HCT116 (cell line): ENCODE results near the gene RBM11. TPM values are rescaled to one million over a fixed set of nuclear protein-coding genes. Genes with fewer than 3 reads are reported as not detected.

Source experiments
- ATAC-seq: fragments of 200-7000 bp; cut with Tn5 transposase; 2 replicates; pipeline ENCODE4 v1.9.1; 2020; ENCODE audit warnings: mild to moderate bottlenecking, moderate library complexity
- BruUV-seq: library from RNA; stranded (reverse); fragments of 400-500 nt; replicated peaks from 2 replicates; lab custom pipeline; 2021; lab: Mats Ljungman, UMichigan
- CTCF ChIA-PET: fragments of 300-600 bp; sonication (Branson Sonifier 250); formaldehyde crosslinking; loops from one replicate; lab custom pipeline; 2021; ENCODE audit warnings: antibody characterized with exemption; lab: Charles Lee
- POLR2A ChIA-PET: fragments of 300-600, 350-600 bp; sonication (Branson Sonifier 250); formaldehyde crosslinking; loops from one replicate; lab custom pipeline; 2021; ENCODE audit warnings: antibody characterized with exemption; lab: Charles Lee
- RAD21 ChIA-PET, 2 experiments: fragments of 300-600 bp; sonication (Branson Sonifier 250); formaldehyde crosslinking; loops; one replicate each; lab custom pipeline; 2023; ENCODE audit warnings: low total read pairs in 2 of 2; ENCODE audit not compliant: uncharacterized antibody in 2 of 2, unreplicated experiment in 2 of 2, low non-redundant PET in 1 of 2; lab: Charles Lee
- DNase-seq: peaks from one replicate; pipeline ENCODE4 v3.0.0-alpha.2; 2010; ENCODE audit warnings: low read depth, low spot score
- H2AFZ ChIP-seq: fragments of 200-600 bp; shearing (Covaris generic), sonication (generic); 2 replicates; pipeline ENCODE4 v1.6.1; 2017; ENCODE audit warnings: low read depth, mixed run types, mixed read lengths, antibody characterized with exemption, low read length; ENCODE audit not compliant: poor library complexity, severe bottlenecking
- H3K27ac ChIP-seq: 2 replicates; pipeline ENCODE4 v1.5.1; 2012; ENCODE audit warnings: low read depth, low read length
- H3K27me3 ChIP-seq: fragments of 200-600 bp; sonication (generic); 2 replicates; pipeline ENCODE4 v1.6.1; 2016; ENCODE audit warnings: mixed run types, low read length, mixed read lengths; ENCODE audit not compliant: insufficient read depth
- H3K36me3 ChIP-seq, 2 experiments: fragments of 200-500 bp in 1 of 2; fragments of 200-600 bp in 1 of 2; sonication (Bioruptor generic) in 1 of 2; sonication (generic) in 1 of 2; 2 replicates each; pipeline versions ENCODE4 v1.5.1 to v1.6.1; 2014 to 2016; ENCODE audit warnings: low read length in 2 of 2, inconsistent platforms in 1 of 2, mixed read lengths in 1 of 2, mixed run types in 1 of 2; ENCODE audit not compliant: insufficient read depth in 2 of 2, control insufficient read depth in 1 of 2
- H3K4me1 ChIP-seq, 2 experiments: fragments of 200-600 bp in 1 of 2; sonication (generic) in 1 of 2; 2 replicates each; pipeline versions ENCODE4 v1.5.1 to v1.6.1; 2012 to 2017; ENCODE audit warnings: low read length in 2 of 2, inconsistent platforms in 1 of 2, mild to moderate bottlenecking in 1 of 2, mixed read lengths in 1 of 2, mixed run types in 1 of 2, moderate library complexity in 1 of 2; ENCODE audit not compliant: insufficient read depth in 2 of 2, control insufficient read depth in 1 of 2
- H3K4me2 ChIP-seq: fragments of 200-600 bp; sonication (generic); 2 replicates; pipeline ENCODE4 v1.6.1; 2017; ENCODE audit warnings: mixed run types, low read length, mixed read lengths
- H3K4me3 ChIP-seq, 2 experiments: fragments of 200-600 bp in 1 of 2; sonication (generic) in 1 of 2; replicated peaks in 1 of 2; 2 replicates each; pipeline ENCODE4 v1.5.1; 2011 to 2016; ENCODE audit warnings: low read length in 2 of 2, control low read depth in 1 of 2, low read depth in 1 of 2, mild to moderate bottlenecking in 1 of 2, mixed read lengths in 1 of 2, mixed run types in 1 of 2
- H3K79me2 ChIP-seq: fragments of 200-600 bp; sonication (generic); 2 replicates; pipeline ENCODE4 v1.6.1; 2017; ENCODE audit warnings: mild to moderate bottlenecking, mixed run types, low read length, moderate library complexity, mixed read lengths; ENCODE audit not compliant: insufficient read depth
- H3K9ac ChIP-seq: fragments of 200-600 bp; sonication (generic); 2 replicates; pipeline ENCODE4 v1.6.1; 2016; ENCODE audit warnings: low read length, mixed read lengths
- H3K9me2 ChIP-seq: fragments of 200-600 bp; sonication (generic), shearing (Covaris generic); 2 replicates; pipeline ENCODE4 v1.6.1; 2017; ENCODE audit warnings: mixed run types, mild to moderate bottlenecking, moderate library complexity; ENCODE audit not compliant: insufficient read depth
- H3K9me3 ChIP-seq, 2 experiments: fragments of 200-500 bp in 1 of 2; fragments of 200-600 bp in 1 of 2; sonication (Bioruptor generic) in 1 of 2; sonication (generic) in 1 of 2; 2 replicates each; pipeline ENCODE4 v1.6.1; 2014 to 2017; ENCODE audit warnings: low read length in 2 of 2, mixed read lengths in 2 of 2, inconsistent platforms in 1 of 2, low read depth in 1 of 2, mild to moderate bottlenecking in 1 of 2, mixed run types in 1 of 2, moderate library complexity in 1 of 2; ENCODE audit not compliant: control insufficient read depth in 1 of 2, insufficient read depth in 1 of 2
- H4K20me1 ChIP-seq: fragments of 200-600 bp; sonication (generic), shearing (Covaris generic); 2 replicates; pipeline ENCODE4 v1.6.1; 2017; ENCODE audit warnings: mixed run types, mild to moderate bottlenecking, moderate library complexity; ENCODE audit not compliant: insufficient read depth
- CEBPB ChIP-seq: IDR thresholded peaks from 2 replicates; pipeline ENCODE4 v1.6.1; 2012; ENCODE audit warnings: low read depth
- ELF1 ChIP-seq: IDR thresholded peaks from 2 replicates; pipeline ENCODE4 v1.6.1; 2012; ENCODE audit warnings: low read depth, borderline replicate concordance
- EZH2 ChIP-seq: fragments of 200-600 bp; sonication (generic); IDR thresholded peaks from 2 replicates; pipeline ENCODE4 v1.6.1; 2017; ENCODE audit warnings: antibody characterized with exemption, mixed run types
- EZH2phosphoT487 ChIP-seq: fragments of 200-600 bp; IDR thresholded peaks from 2 replicates; pipeline ENCODE4 v1.6.1; 2018; ENCODE audit warnings: antibody characterized with exemption, borderline replicate concordance
- RAD21 ChIP-seq: IDR thresholded peaks from 2 replicates; pipeline ENCODE4 v1.6.1; 2012; ENCODE audit warnings: low read depth, mild to moderate bottlenecking
- SP1 ChIP-seq: IDR thresholded peaks from 2 replicates; pipeline ENCODE4 v1.6.1; 2012; ENCODE audit warnings: low read depth
- SRF ChIP-seq: IDR thresholded peaks from 2 replicates; pipeline ENCODE4 v1.6.1; 2012; ENCODE audit warnings: low read depth
- ZFX ChIP-seq: fragments of 450-650 bp; IDR thresholded peaks from 2 replicates; pipeline ENCODE4 v1.6.1; 2017
- intact Hi-C: fragments of 100-400 bp; cut with micrococcal nuclease; formaldehyde crosslinking; loops from 2 replicates; pipeline ENCODE4 v1.10.0; 2022
- total RNA-seq: library from RNA; stranded (reverse); gene quantifications from one replicate; pipeline ENCODE4 v1.2.1, GENCODE V29; 2021; ENCODE audit not compliant: unreplicated experiment
- TF ChIP-seq, protein P1 (sequence below): IDR thresholded peaks from 2 replicates; pipeline ENCODE4 v1.6.1; 2012
- TF ChIP-seq, protein P2 (sequence below): IDR thresholded peaks from 2 replicates; pipeline ENCODE4 v1.6.1; 2012; ENCODE audit warnings: low read depth
- TF ChIP-seq, protein P3 (sequence below), 3 experiments: fragments of 200-600 bp in 1 of 3; sonication (generic) in 1 of 3; IDR thresholded peaks in 2 of 3; conservative IDR thresholded peaks in 1 of 3; 2 replicates each; pipeline ENCODE4 v1.5.1; 2012 to 2017; ENCODE audit warnings: low read depth in 2 of 3, low read length in 2 of 3, antibody characterized with exemption in 1 of 3, borderline replicate concordance in 1 of 3, control low read depth in 1 of 3, mild to moderate bottlenecking in 1 of 3, mixed read lengths in 1 of 3, mixed run types in 1 of 3, moderate library complexity in 1 of 3; ENCODE audit not compliant: insufficient read depth in 1 of 3
- TF ChIP-seq, protein P4 (sequence below): IDR thresholded peaks from 2 replicates; pipeline ENCODE4 v1.6.1; 2011; ENCODE audit warnings: mild to moderate bottlenecking, low read length, moderate library complexity; ENCODE audit not compliant: insufficient replicate concordance; ENCODE audit errors: extremely low read depth
- TF ChIP-seq, protein P5 (sequence below): IDR thresholded peaks from 2 replicates; pipeline ENCODE4 v1.6.1; 2012

The RBM11 gene
- total RNA-seq, 1 experiment from 2014 or later: not detected

DNA sequence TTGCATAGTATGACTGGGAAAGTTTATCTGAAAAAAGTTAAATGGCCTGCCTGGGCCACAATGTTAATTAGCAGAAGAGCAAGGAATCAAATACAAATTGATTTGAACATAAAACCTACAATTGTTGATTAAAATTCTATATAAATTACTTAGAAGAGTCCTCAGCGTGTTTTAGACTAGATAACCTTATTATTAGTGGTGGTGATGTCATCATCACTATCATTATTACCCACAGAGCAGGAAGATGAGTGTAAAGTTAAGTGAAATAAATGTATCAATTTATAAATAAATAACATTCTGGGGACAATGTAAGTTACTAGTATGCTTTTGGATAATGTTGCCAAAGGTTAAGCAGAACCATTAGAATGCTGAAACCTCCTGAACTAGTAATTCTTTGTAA, 46.1 kb downstream of the RBM11 start:
- Histone ChIP-seq H3K36me3 (no peaks in the 10 kb centered on the region), H2AFZ (no peak overlapping the region), H3K4me3 (no peak overlapping the region), H3K9me2 (no peaks in the 10 kb centered on the region), H3K27me3 (no peaks in the 10 kb centered on the region), H3K79me2 (no peaks in the 10 kb centered on the region), H3K9ac (no peak overlapping the region), H3K4me2 (no peak overlapping the region), H3K27ac (no peak overlapping the region), H3K9me3 (no peaks in the 10 kb centered on the region), H4K20me1 (no peaks in the 10 kb centered on the region), H3K4me1 (no peaks in the 10 kb centered on the region)
- TF ChIP-seq, protein P1, sequence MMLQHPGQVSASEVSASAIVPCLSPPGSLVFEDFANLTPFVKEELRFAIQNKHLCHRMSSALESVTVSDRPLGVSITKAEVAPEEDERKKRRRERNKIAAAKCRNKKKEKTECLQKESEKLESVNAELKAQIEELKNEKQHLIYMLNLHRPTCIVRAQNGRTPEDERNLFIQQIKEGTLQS: no peak
- TF ChIP-seq CEBPB: no peak
- TF ChIP-seq ZFX: no peak
- TF ChIP-seq RAD21: no peak
- no peak for TF ChIP-seq SP1
- TF ChIP-seq, protein P2, sequence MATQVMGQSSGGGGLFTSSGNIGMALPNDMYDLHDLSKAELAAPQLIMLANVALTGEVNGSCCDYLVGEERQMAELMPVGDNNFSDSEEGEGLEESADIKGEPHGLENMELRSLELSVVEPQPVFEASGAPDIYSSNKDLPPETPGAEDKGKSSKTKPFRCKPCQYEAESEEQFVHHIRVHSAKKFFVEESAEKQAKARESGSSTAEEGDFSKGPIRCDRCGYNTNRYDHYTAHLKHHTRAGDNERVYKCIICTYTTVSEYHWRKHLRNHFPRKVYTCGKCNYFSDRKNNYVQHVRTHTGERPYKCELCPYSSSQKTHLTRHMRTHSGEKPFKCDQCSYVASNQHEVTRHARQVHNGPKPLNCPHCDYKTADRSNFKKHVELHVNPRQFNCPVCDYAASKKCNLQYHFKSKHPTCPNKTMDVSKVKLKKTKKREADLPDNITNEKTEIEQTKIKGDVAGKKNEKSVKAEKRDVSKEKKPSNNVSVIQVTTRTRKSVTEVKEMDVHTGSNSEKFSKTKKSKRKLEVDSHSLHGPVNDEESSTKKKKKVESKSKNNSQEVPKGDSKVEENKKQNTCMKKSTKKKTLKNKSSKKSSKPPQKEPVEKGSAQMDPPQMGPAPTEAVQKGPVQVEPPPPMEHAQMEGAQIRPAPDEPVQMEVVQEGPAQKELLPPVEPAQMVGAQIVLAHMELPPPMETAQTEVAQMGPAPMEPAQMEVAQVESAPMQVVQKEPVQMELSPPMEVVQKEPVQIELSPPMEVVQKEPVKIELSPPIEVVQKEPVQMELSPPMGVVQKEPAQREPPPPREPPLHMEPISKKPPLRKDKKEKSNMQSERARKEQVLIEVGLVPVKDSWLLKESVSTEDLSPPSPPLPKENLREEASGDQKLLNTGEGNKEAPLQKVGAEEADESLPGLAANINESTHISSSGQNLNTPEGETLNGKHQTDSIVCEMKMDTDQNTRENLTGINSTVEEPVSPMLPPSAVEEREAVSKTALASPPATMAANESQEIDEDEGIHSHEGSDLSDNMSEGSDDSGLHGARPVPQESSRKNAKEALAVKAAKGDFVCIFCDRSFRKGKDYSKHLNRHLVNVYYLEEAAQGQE: no peak
- TF ChIP-seq, protein P3, sequence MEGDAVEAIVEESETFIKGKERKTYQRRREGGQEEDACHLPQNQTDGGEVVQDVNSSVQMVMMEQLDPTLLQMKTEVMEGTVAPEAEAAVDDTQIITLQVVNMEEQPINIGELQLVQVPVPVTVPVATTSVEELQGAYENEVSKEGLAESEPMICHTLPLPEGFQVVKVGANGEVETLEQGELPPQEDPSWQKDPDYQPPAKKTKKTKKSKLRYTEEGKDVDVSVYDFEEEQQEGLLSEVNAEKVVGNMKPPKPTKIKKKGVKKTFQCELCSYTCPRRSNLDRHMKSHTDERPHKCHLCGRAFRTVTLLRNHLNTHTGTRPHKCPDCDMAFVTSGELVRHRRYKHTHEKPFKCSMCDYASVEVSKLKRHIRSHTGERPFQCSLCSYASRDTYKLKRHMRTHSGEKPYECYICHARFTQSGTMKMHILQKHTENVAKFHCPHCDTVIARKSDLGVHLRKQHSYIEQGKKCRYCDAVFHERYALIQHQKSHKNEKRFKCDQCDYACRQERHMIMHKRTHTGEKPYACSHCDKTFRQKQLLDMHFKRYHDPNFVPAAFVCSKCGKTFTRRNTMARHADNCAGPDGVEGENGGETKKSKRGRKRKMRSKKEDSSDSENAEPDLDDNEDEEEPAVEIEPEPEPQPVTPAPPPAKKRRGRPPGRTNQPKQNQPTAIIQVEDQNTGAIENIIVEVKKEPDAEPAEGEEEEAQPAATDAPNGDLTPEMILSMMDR (IDR thresholded peaks at IDR 0.05 in 2 of 3, conservative IDR thresholded peaks at IDR 0.05 in 1 of 3; ENCODE audit: borderline replicate concordance in 1 of 3, insufficient read depth in 1 of 3, low read depth in 2 of 3, low read length in 2 of 3): no peak
- no peak for TF ChIP-seq ELF1
- no peak for TF ChIP-seq SRF
- TF ChIP-seq, protein P4, sequence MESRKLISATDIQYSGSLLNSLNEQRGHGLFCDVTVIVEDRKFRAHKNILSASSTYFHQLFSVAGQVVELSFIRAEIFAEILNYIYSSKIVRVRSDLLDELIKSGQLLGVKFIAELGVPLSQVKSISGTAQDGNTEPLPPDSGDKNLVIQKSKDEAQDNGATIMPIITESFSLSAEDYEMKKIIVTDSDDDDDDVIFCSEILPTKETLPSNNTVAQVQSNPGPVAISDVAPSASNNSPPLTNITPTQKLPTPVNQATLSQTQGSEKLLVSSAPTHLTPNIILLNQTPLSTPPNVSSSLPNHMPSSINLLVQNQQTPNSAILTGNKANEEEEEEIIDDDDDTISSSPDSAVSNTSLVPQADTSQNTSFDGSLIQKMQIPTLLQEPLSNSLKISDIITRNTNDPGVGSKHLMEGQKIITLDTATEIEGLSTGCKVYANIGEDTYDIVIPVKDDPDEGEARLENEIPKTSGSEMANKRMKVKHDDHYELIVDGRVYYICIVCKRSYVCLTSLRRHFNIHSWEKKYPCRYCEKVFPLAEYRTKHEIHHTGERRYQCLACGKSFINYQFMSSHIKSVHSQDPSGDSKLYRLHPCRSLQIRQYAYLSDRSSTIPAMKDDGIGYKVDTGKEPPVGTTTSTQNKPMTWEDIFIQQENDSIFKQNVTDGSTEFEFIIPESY: no peak
- no peak for TF ChIP-seq EZH2phosphoT487
- no peak for TF ChIP-seq EZH2
- TF ChIP-seq, protein P5, sequence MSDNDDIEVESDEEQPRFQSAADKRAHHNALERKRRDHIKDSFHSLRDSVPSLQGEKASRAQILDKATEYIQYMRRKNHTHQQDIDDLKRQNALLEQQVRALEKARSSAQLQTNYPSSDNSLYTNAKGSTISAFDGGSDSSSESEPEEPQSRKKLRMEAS: no peak
- intact Hi-C loops: no loop called here
- no peak for DNase-seq
- RAD21 ChIA-PET: no interaction called here
- no TSS peak for BruUV-seq
- POLR2A ChIA-PET: no interaction called here
- no peak for ATAC-seq
- CTCF ChIA-PET: no interaction called here
